Measurements from ENCODE around the gene UGT1A3. TPM values are rescaled to one million over a fixed set of nuclear protein-coding genes. Genes with fewer than 3 reads are reported as not detected.

The UGT1A3 gene
- polyA plus RNA-seq, 3 donors: not detected

DNA sequence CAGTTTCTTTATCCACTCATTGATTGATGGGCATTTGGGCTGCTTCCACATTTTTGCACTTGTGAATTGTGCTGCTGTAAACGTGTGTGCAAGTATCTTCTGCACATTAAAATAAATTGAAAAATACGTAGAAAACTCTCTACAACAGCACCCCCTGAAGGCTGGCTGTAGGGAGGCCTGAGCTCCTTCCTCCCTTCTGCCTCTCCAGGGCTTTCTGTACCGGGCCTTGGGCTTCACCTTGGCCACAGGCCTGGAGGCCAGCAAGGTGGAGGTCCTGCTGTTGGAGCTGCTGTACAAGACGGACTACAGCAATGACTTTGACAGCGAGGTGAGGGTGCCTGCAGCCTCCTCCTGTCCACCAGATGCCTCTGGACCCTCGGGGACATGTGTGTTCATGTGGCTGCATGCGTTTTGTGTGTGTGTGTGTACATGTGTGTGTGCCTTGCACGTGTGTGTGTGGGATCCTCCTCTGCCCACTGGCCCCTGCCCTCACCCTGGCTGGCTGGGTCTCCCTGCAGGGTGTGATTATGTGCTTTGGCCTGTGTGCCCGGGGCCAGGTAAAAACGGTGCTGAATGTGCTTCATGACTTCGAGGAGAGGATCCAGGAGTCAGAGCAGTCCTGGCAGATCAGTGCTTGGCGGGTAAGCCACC lies 78.5 kb downstream of the UGT1A3 start:
- H3K27ac ChIP-seq (ENCODE audit: low read depth, low read length): no peak overlapping the region

DNA sequence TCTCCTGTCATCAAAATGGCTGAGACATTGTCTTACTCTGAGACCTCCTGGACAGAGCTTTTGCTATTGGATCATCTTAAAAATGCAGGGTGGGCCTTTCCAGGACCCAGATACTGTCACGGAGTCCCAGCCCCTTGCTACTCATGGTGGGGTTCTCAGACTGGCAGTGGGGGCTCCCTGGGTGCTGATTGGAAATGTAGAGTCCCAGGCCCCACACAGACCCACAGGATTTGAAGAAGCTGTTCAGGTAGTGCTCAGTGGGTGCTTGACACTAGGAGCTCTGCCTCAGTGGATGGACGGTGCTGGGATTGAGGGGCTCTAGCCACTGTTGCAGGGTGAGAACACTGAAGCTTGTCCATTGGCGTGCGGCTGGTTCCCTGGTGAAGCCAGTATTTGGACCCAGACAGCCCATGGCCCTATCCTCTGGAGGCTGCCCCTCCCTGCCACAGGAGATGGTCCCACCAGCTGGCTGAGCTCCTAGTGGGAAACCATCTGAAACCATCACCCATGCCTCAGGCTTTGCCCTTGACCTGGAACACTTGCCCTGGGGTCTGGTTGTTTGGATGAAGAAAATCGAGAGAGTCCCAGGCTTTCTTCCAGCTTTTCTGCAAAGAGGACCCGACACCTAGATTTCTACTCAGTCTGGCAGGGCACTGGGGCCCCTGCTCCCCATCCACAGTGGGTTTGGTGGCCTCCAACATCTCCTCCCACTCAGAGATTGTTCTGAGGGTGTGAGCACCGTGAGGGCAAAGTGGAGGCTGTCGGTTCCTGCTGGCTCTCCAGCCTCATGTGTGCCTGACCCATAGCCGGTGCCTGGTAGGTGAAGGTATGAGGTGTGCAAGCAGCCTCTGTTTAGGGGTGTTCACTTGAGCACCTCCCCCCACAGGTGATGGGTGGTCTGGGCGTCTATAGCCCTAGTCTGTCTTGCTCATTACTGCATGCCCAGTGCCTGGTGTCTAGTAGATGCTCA lies 79.4 kb downstream of the UGT1A3 start:
- no peak overlapping the region for H3K27ac ChIP-seq (ENCODE audit: low read depth, low read length)
- 77 to 83% (median 78%) methylated on average over 10 of the region's 10 CpGs for WGBS, 3 donors

More for the DNA sequence above, 78.5 kb downstream of the UGT1A3 start:
- WGBS, 3 donors: 66 to 73% (median 72%) methylated on average over 12 of the region's 12 CpGs

DNA sequence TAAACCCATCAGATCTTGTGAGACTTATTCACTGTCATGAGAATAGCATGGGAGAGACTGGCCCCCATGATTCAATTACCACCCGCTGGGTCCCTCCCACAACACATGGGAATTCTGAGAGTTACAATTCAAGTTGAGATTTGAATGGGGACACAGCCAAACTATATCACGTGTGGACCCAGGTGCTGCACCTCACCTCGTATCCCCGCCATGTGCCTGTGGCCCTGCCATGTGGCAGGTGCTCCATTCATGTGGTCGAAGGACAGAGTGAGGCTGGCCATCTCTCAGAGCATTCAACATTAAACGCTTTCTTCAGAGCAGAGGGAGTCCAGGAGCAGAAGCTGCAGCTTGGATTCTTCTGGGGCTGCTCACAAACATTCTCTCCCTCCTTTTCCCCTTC lies 81.5 kb downstream of the UGT1A3 start:
- no peak overlapping the region for H3K27ac ChIP-seq (ENCODE audit: low read depth, low read length)
- 78 to 90% (median 86%) methylated on average over 6 of the region's 6 CpGs for WGBS, 3 donors

DNA sequence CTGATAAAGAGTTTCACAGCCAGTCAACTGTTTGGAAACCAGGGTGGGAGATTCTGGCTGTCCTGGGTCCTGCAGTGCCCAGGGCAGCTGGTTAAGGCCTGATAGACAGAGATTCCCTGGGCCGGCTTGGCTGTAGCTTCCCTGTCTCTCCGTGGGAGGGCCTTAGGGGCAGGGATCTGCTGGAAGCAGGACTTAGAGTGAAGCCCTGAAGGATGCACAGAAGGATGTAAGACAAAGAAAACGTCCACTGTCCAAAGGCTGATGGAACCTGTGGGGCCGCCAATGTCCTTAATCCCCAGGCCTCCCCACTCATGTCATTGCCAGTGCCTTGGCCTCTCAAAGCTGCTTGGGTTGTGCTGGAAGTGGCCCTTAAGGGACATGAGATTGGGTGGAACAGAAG lies 82.2 kb downstream of the UGT1A3 start:
- WGBS, 3 donors: 49 to 76% (median 75%) methylated on average over 4 of the region's 4 CpGs
- H3K27ac ChIP-seq (ENCODE audit: low read depth, low read length): no peak overlapping the region

DNA sequence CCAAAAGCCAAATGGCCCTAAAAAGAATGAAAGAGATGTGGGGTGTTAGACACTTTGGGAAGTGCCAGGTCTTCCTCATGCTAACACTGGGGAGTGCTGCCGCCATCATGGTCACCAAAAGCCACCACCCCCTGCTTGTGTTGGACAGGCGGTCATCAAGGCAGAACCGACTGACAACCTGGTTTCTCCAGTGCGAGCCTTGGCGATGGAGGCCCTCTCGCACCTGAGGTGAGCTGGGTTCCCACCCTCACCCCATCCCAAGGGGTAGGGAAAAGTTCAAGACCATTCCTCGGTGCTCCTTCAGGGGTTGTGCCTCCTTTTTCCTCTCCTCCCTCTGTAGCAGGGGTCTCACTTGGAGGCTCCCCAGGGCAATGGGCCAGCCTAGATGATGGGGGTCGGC lies 82.9 kb downstream of the UGT1A3 start:
- H3K27ac ChIP-seq (ENCODE audit: low read depth, low read length): no peak overlapping the region
- 80 to 92% (median 88%) methylated on average over 7 to 8 of the region's 8 CpGs for WGBS, 3 donors

DNA sequence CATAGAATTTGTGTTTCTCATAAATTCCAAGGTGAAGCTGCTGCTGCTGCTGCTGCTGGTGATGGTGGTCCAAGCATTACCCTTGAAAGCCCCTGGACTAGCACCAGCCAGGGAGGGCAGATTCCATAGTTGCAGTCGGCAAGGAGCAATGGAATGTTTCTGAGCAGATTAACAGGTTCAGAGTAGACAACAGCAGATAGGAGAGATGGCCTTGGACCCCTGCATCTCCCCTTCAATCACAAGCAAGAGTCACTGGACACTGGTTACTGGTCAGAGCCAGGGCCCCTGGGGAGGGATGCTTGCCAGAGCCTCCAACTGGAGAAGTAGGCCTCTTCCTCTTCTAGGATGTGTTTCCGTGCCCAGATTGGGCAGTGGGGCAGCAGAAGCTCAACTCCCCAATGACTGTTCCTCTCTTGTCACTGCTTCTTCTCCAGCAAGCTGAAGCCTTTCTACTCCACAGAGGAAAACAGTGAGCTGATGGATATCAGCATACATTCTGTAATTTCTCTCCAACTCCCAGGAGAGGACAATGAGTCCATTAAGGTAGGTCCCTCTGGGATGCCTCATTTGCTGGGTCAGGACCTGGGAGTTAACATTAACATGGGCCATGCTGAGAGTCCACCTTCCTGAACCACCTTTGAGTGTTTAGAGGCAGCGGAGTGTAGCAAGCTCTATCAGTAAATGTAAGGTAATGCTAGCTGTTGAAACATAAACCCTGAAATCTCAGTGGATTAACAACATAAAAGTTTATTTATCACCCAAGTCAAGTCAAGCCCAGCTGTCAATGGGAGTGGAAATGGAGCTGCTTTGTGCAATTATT lies 84.6 kb downstream of the UGT1A3 start:
- 72 to 80% (median 76%) methylated on average over 3 of the region's 3 CpGs for WGBS, 3 donors
- no peak overlapping the region for H3K27ac ChIP-seq (ENCODE audit: low read depth, low read length)

DNA sequence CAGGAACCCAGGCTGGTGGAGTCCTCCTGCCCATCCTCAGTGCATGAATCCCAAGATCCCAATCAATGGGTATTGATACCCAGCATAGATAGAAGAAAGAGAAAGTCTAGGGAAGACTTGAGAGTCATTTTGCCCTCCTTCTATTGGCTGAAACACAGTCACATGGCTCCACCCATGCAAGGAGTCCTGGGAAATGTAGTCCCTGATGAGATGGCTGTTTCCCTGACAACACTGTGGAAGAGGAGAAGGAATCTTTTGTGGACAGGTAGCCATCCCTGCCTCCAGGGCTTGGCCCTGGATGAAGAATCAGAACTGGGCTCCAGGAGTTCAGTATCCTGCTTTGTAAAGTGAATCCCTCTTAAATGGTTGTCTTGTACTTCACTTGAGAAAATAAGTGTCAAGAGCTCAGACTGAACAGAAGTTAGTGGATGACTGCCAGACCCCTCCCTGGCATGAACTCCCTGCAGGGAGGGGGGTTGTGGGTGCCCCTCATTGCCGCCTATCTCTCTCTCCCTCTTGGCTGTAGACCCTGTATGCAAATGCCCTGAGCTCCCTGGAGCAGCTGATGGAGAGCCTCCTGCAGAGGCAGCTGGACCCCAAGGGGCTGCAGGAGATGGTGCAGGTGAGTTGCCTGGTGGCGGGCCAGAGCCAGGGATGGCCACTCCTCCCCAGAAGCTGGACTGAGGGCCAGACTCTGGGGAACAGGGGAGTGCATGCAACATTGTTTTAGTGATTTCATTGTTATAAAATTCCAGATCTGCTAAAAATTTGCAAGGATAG lies 85.4 kb downstream of the UGT1A3 start:
- no peak overlapping the region for H3K27ac ChIP-seq (ENCODE audit: low read depth, low read length)
- WGBS, 3 donors: 41 to 83% (median 71%) methylated on average over 2 of the region's 2 CpGs

DNA sequence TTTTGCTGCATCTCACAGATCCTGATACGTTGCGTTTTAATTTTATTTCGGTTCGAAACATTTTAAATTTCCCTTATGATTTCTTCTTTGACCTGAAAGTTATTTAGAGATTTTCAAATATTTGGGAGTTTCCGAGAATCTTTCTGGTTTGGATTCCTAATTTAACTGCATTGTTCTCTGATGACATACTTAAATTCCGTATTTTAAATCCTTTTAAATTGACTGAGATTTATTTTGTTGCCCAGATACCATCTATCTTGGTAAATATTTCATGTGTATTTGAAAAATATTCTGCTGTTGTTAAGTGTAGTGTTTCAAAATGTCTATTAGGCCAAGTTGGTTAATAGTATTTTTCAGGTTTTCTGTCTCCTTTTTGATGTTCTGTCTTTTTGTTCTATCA lies 87.0 kb downstream of the UGT1A3 start:
- WGBS, 3 donors: 61 to 87% (median 86%) methylated on average over 6 of the region's 6 CpGs

DNA sequence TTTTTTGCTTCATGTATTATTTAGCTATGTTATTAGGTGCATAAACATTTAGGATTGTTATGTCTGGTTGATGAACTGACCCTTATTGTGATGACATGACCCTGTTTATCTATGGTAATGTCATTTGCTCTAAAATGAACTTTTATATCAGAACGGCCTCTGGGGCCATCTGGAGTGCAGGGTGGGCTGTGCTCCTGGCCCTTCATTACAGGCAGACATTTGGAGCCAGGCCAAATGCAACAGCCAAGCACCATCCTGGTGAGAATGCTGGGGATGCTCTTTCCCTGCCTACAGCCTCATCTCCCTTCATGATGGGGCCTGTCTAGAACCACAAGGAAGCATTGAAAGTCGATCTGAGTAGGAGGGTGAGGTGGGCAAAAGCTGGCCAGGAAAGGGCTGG lies 87.5 kb downstream of the UGT1A3 start:
- H3K27ac ChIP-seq (ENCODE audit: low read depth, low read length): no peak overlapping the region
- WGBS, 3 donors: 48 to 67% (median 60%) methylated on average over 2 of the region's 2 CpGs

More for the DNA sequence above, 87.0 kb downstream of the UGT1A3 start:
- H3K27ac ChIP-seq (ENCODE audit: low read depth, low read length): no peak overlapping the region

DNA sequence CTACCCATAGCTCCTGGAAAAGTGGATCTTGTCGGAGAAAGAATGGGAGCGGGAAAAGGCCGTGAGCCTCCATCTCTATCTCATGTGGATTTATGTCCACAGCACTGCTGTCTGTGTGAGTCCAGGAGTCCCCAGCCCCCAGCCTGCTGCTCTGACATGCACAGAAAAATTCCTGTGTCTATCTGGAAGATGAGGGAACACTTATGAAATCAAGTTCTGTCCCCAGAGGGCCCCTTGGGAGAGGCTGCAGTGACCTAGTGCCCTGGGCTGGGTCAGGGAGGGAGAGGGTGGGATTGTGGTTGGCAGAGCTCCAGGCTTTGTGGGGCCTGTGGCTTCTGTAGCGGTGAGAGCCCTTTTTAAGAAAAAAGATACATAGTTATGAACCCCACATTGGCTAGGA lies 87.9 kb downstream of the UGT1A3 start:
- H3K27ac ChIP-seq (ENCODE audit: low read depth, low read length): no peak overlapping the region
- WGBS, 3 donors: 75 to 83% (median 77%) methylated on average over 4 of the region's 4 CpGs

DNA sequence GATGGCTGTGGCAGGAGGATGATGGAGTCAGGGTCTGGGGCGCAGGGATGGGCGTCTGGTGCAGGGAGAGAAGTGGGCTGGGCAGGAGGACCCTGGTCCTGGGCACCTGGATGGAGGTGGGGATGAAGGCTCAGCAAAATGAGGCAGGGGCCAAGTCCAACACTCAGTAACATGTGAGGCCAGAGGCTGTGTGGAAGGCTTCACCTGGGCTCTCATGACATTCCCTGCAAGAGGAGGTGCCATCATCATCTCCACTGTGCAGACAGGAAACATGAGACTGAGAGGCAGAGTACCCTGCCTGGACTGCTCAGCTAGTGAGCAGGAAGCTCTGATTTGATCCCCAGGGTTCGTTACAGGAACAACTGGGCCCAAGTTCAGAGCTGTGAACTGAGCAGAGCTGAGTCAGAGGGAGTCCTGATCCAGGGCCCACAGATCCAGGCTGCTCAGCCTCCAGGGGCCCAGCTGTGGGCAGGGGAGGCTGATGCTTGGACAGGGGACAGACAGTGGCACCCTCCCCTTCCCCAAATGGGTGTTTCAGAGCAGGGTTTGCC lies 88.6 kb downstream of the UGT1A3 start:
- no peak overlapping the region for H3K27ac ChIP-seq (ENCODE audit: low read depth, low read length)
- WGBS, 3 donors: 71 to 81% (median 75%) methylated on average over 3 of the region's 3 CpGs

DNA sequence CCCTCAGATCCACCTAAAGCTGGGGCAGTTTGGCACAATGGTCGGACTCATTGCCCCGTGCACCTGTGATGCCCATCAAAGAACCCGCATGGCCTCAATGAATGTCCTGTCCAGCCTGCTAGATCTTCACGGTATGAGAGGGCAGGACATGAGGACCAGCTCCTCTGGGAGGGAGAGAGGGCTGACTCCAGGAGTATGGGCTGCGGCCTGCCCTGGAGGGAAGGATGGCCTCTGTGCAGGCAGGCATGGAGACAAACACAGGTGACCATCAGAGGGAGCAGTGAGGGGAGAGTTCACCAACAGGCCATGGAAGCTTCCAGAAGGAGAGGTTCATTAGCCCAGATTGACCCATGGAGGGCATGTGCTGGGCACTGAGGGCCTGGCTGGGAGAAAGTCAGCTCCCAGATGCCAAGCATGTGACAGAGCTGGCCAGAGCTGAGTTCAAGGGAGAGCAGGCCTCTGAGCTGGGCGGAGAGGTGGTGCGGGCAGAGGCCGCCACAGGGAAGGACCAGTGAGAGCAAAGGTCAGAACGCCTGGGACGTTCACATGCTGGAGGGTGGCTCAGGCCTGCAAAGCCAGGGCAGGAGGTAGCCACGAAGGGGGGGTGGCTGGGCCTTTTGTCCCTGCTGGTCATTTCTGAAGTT lies 89.3 kb downstream of the UGT1A3 start:
- WGBS, 3 donors: 76 to 92% (median 82%) methylated on average over 11 of the region's 11 CpGs

DNA sequence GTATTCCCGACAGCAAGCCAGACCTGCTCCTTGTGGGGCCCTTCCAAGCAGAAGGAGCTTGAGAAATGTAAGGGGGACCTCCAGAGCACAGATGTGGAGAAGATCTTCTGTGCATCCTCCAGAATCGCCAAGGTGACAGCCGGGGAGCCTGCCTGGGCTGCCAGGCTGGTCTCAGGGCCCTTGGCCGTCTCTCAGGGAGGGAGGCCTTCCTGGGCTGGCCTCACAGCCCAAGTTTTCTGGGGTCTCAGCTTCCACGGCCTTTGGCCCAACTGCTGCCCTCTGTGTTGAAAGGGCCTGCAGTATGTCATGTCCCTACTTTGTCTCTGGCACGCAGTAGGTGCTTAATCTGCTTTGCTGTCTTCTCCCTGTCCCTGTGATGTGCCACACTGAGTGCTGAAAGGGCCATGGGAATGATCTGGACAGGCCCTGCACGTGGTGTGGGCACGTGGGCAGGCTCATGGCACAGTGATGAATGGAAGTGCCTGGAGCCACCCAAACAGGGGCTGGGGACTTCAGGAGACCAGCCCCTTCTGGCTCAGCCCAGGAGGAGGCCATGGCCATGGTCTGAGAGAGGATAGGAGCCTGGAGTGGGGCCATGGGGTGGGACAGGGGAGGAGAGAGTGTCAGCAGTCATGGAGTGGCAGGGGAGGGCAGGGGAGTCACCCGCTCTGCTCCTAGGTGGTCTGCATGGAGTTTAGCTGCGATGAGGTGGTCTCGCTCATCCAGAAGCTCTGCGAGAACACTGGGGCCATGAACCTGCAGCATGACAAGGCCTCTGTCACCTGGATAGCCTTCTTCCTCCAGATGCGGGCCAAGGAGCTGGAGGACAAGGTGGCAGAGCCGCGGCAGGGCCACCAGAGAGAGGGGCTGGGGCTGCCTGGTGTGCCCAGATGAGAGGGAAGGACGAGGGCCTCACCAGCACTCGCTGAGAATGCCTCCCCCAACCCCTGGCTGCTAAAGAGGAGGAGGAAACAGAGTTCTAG lies 90.1 kb downstream of the UGT1A3 start:
- no peak overlapping the region for H3K27ac ChIP-seq (ENCODE audit: low read depth, low read length)
- WGBS, 3 donors: 74 to 82% (median 78%) methylated on average over 17 of the region's 17 CpGs

More for the DNA sequence above, 89.3 kb downstream of the UGT1A3 start:
- no peak overlapping the region for H3K27ac ChIP-seq (ENCODE audit: low read depth, low read length)

DNA sequence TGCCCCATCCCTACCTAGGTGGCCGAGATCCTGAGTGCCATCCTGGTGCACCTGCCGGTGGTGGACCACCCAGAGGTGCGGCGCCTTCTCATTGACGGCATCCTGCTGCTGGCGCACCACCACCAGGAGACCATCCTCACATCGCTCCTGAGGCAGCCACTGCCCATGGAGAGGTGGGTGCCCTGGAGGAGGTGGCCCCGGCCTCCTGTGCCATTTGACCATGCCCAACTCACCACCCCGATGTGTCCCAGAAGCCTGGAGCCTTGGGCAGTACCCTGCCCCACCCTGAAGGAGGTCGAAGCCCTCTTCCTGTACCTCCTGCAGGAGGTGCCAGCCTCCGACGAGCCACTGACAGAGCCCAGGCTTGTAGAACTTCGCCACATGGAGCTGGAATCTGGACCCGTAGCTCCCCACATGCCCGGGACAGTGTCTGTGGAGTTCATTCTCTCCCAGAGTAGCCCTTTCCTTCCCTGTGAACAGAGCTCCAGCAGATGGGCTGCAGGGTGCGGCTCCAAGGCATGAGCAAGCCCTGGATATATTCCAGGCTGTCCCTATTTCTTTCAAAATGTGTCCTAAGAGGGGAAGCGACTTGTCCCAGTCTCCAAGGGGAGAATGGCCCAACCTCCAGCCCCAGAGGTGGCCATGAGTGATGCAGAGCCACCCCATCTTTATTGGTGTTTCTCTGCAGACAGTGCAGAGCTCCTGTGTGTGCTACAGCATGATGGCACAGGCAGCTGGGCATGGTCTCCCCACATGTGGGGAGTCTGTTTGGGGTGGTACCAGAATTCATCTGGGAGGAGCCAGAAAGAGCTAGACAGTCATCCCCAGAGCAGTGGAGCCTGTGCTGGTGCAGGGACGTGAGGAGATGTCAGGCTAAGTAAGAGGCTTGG lies 91.3 kb downstream of the UGT1A3 start:
- 83 to 87% (median 84%) methylated on average over 18 of the region's 18 CpGs for WGBS, 3 donors

DNA sequence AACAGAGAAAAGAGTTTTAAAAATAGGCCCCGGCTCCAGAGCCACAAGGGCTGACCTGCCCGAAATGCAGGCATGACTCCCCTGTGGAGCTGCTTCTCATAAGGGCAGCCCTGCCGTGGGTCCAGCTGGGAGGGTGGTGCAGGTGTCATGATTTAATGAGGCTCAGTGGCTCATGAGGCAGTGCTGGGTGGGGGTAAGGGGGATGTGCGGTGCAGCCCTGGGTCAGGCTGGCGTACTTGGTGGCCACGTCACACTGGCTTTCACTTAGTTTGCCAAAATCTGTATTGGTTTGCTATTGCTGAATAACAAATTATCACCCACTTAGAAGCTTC lies 91.9 kb downstream of the UGT1A3 start:
- H3K27ac ChIP-seq (ENCODE audit: low read depth, low read length): no peak overlapping the region
- 81 to 85% (median 85%) methylated on average over 6 of the region's 6 CpGs for WGBS, 3 donors

More for the DNA sequence above, 91.3 kb downstream of the UGT1A3 start:
- H3K27ac ChIP-seq (ENCODE audit: low read depth, low read length): no peak overlapping the region

Data from adipose tissue (tissue), 3 donors.